B cell (primary cell): ENCODE measurements around the gene TSC22D2. TPM values are rescaled to one million over a fixed set of nuclear protein-coding genes. Genes with fewer than 3 reads are reported as not detected.

ENCODE experiments used
- ATAC-seq: fragments of 200-7000 bp; cut with Tn5 transposase; one replicate; pipeline ENCODE4 v1.10.0; 2021; ENCODE audit warnings: low read depth, mild to moderate bottlenecking, moderate number of reproducible peaks, moderate library complexity
- CTCF ChIA-PET: fragments of 350-600 bp; sonication (Branson Sonifier 250); formaldehyde crosslinking; loops from one replicate; lab custom pipeline; 2021; ENCODE audit warnings: antibody characterized with exemption, inconsistent platforms; lab: Charles Lee
- POLR2A ChIA-PET: fragments of 350-600 bp; sonication (Branson Sonifier 250); formaldehyde crosslinking; loops from one replicate; lab custom pipeline; 2021; ENCODE audit warnings: antibody characterized with exemption; lab: Charles Lee
- DNase-seq: peaks from one replicate; pipeline ENCODE4 v3.0.0; 2013
- H2AFZ ChIP-seq: 2 replicates; pipeline ENCODE4 v1.6.1; 2012; ENCODE audit warnings: mild to moderate bottlenecking, low read depth, low read length; ENCODE audit not compliant: insufficient read depth, poor library complexity, severe bottlenecking
- H3K27ac ChIP-seq, 2 donors: 1 replicate in 1 of 2; 2 replicates in 1 of 2; pipeline ENCODE4 v1.5.1; 2012 to 2013; ENCODE audit warnings: low read length in 2 of 2, mild to moderate bottlenecking in 2 of 2, moderate library complexity in 1 of 2
- H3K27me3 ChIP-seq, 4 experiments: fragments of 200-600 bp in 1 of 4; sonication (generic) in 1 of 4; replicated peaks in 1 of 4; 1 replicate in 2 of 4; 2 replicates in 2 of 4; pipeline versions ENCODE4 v1.6.1 to v1.7.0; 2013 to 2016; ENCODE audit warnings: low read length in 3 of 4, mild to moderate bottlenecking in 2 of 4, mixed read lengths in 1 of 4, moderate library complexity in 1 of 4; ENCODE audit not compliant: insufficient read depth in 4 of 4, control insufficient read depth in 3 of 4; ENCODE audit errors: control extremely low read depth in 1 of 4
- H3K36me3 ChIP-seq, 2 experiments: replicated peaks in 1 of 2; 1 replicate in 1 of 2; 2 replicates in 1 of 2; pipeline versions ENCODE4 v1.6.1 to v1.7.1; 2013; ENCODE audit warnings: low read length in 1 of 2; ENCODE audit not compliant: insufficient read depth in 2 of 2, control insufficient read depth in 1 of 2; ENCODE audit errors: control extremely low read depth in 1 of 2, extremely low read depth in 1 of 2
- H3K4me1 ChIP-seq, 2 donors: fragments of 200-600 bp in 1 of 2; sonication (generic) in 1 of 2; 1 replicate in 1 of 2; 2 replicates in 1 of 2; pipeline versions ENCODE4 v1.5.1 to v1.6.1; 2013 to 2017; ENCODE audit warnings: low read length in 2 of 2; ENCODE audit not compliant: control insufficient read depth in 2 of 2, insufficient read depth in 2 of 2
- H3K4me2 ChIP-seq: replicated peaks from 2 replicates; pipeline ENCODE3; 2012; ENCODE audit warnings: mild to moderate bottlenecking, low read depth, low read length; ENCODE audit not compliant: poor library complexity, severe bottlenecking
- H3K4me3 ChIP-seq, 5 experiments: fragments of 200-600 bp in 1 of 5; sonication (generic) in 1 of 5; 1 replicate in 3 of 5; 2 replicates in 2 of 5; pipeline versions ENCODE4 v1.5.1 to v1.7.0; 2011 to 2016; ENCODE audit warnings: low read length in 4 of 5, mild to moderate bottlenecking in 4 of 5, low read depth in 2 of 5, control low read depth in 1 of 5, moderate library complexity in 1 of 5; ENCODE audit not compliant: insufficient read depth in 1 of 5; ENCODE audit errors: control extremely low read depth in 1 of 5, extremely low read depth in 1 of 5
- H3K79me2 ChIP-seq: fragments of 200-600 bp; sonication (generic); one replicate; pipeline ENCODE4 v1.6.0; 2016; ENCODE audit warnings: low read length; ENCODE audit not compliant: control insufficient read depth, insufficient read depth
- H3K9ac ChIP-seq: fragments of 200-600 bp; sonication (generic); 2 replicates; pipeline ENCODE4 v1.6.1; 2017; ENCODE audit warnings: mild to moderate bottlenecking, low read length, moderate library complexity
- H3K9me3 ChIP-seq, 3 donors: one replicate each; pipeline versions ENCODE4 v1.6.1 to v1.7.1; 2013; ENCODE audit warnings: low read length in 2 of 3; ENCODE audit not compliant: control insufficient read depth in 2 of 3, insufficient read depth in 1 of 3; ENCODE audit errors: control extremely low read depth in 1 of 3
- H4K20me1 ChIP-seq: 2 replicates; pipeline ENCODE4 v1.6.0; 2012; ENCODE audit warnings: mild to moderate bottlenecking, low read length; ENCODE audit not compliant: insufficient read depth, control insufficient read depth, poor library complexity, severe bottlenecking
- H3K27ac Mint-ChIP-seq: one replicate; pipeline ENCODE4 v1.8.0; 2021; ENCODE audit warnings: mixed read lengths
- H3K27me3 Mint-ChIP-seq: one replicate; pipeline ENCODE4 v1.8.0; 2021; ENCODE audit warnings: mixed read lengths
- H3K4me1 Mint-ChIP-seq: one replicate; pipeline ENCODE4 v1.8.0; 2021; ENCODE audit warnings: mixed read lengths
- H3K4me3 Mint-ChIP-seq: one replicate; pipeline ENCODE4 v1.8.0; 2021; ENCODE audit warnings: mixed read lengths
- H3K9me3 Mint-ChIP-seq: one replicate; pipeline ENCODE4 v1.8.0; 2022; ENCODE audit warnings: mixed read lengths; ENCODE audit not compliant: insufficient read depth
- EZH2 ChIP-seq: IDR thresholded peaks from 2 replicates; pipeline ENCODE4 v1.6.1; 2012; ENCODE audit warnings: borderline replicate concordance, low read depth, mild to moderate bottlenecking, moderate library complexity, low read length; ENCODE audit not compliant: insufficient read depth, poor library complexity, severe bottlenecking
- WGBS: methylation state at CpG from one replicate; pipeline ENCODE4 v1.1.5; 2013; ENCODE audit warnings: missing lambda C conversion rate; ENCODE audit not compliant: insufficient coverage; 5-methylcytosine and 5-hydroxymethylcytosine counted together
- intact Hi-C: fragments of 100-400 bp; cut with micrococcal nuclease; formaldehyde crosslinking; loops from one replicate; pipeline ENCODE4 v1.10.0; 2022
- polyA plus RNA-seq: library from polyadenylated mRNA; depleted of rRNA; stranded (reverse); fragments of >200 nt; gene quantifications from 2 replicates; pipeline ENCODE4 v1.2.3, GENCODE V29; 2012
- total RNA-seq, 2 donors: library from RNA; stranded (reverse); fragments of 120-200 nt in 1 of 2; gene quantifications; 1 replicate in 1 of 2; 2 replicates in 1 of 2; pipeline versions ENCODE4 v1.2.3 to v1.2.4, GENCODE V29; 2013 to 2022
- TF ChIP-seq, protein P1 (sequence below): fragments of 200-600 bp; IDR thresholded peaks from one replicate; pipeline ENCODE4 v1.8.0; 2022; ENCODE audit warnings: antibody characterized with exemption, mild to moderate bottlenecking

The TSC22D2 gene
- total and polyA plus RNA-seq, 2 donors (not counting 1 experiment from before 2014, with no cell fraction given) = 17.2 to 45.9 TPM

DNA sequence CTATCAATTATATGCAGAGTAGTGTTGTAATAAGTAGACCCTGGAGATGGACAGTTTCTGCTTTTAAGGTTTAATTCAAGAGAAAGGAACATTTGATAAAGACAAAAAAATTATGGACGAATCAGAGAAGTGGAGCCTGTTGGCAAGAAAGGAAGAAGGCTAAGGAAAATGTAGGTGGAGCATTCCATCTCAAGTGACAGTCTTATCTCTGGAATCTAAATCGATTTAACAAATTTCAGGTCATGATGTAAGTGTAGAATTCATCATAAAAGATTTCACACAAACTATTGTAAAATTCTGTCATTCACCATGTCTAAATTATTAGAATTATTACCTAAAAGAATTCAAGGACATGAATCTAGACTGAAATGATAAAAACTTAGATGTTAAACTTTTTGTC is 36.3 kb downstream of the TSC22D2 start:
- Histone ChIP-seq H3K4me1 (no peaks in the 10 kb centered on the region), H3K36me3 (peaks cover 4 to 5% of the 10 kb centered on the region in 2 experiments), H3K27me3 (no peaks in the 10 kb centered on the region), H3K79me2 (peaks cover 65% of the 10 kb centered on the region), H3K27ac (no peak overlapping the region), H4K20me1 (peaks cover 41% of the 10 kb centered on the region), H3K9ac (no peak overlapping the region), H3K4me3 (no peak overlapping the region), H3K9me3 (no peaks in the 10 kb centered on the region), H3K4me2 (no peak overlapping the region), H2AFZ (no peak overlapping the region)
- Mint-ChIP-seq H3K4me3 (no peak overlapping the region), H3K27me3 (no peaks in the 10 kb centered on the region), H3K9me3 (no peaks in the 10 kb centered on the region), H3K27ac (no peak overlapping the region), H3K4me1 (peaks cover 26% of the 10 kb centered on the region)
- no peak for TF ChIP-seq EZH2
- TF ChIP-seq, protein P1, sequence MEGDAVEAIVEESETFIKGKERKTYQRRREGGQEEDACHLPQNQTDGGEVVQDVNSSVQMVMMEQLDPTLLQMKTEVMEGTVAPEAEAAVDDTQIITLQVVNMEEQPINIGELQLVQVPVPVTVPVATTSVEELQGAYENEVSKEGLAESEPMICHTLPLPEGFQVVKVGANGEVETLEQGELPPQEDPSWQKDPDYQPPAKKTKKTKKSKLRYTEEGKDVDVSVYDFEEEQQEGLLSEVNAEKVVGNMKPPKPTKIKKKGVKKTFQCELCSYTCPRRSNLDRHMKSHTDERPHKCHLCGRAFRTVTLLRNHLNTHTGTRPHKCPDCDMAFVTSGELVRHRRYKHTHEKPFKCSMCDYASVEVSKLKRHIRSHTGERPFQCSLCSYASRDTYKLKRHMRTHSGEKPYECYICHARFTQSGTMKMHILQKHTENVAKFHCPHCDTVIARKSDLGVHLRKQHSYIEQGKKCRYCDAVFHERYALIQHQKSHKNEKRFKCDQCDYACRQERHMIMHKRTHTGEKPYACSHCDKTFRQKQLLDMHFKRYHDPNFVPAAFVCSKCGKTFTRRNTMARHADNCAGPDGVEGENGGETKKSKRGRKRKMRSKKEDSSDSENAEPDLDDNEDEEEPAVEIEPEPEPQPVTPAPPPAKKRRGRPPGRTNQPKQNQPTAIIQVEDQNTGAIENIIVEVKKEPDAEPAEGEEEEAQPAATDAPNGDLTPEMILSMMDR = no peak
- CTCF ChIA-PET = no interaction called here
- POLR2A ChIA-PET = no interaction called here
- DNase-seq (no peak), ATAC-seq (no peak)
- WGBS = no CpG with 5 or more reads among the region's 2 CpGs
- intact Hi-C loops = no loop called here

DNA sequence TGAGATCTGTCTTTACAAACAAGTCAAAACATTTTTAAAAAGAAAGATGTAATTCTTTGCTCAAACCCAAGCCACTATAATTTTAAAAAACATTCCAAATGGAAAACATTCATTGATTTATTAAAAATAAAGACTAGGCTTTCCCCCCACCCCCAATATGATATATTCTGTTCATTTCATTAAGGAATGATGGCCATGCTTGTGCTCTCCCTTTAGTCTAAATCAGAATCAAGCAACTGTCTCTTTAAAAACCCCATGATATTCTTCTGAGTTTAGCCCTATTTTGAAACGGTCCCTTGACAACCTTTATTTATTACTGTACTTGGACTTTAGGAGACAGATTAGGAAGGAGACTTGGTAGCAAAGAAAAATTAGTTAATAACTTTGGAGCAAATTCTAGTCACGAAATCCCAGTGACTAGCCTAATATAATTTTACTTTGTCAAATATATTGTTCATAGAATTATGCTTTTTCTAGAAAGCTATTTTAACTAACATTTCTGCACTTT is 38.4 kb downstream of the TSC22D2 start:
- intact Hi-C loops = no loop called here
- no peak overlapping the region for H3K4me3 Mint-ChIP-seq
- H3K27ac Mint-ChIP-seq = no peak overlapping the region

More for the DNA sequence above, 38.4 kb downstream of the TSC22D2 start:
- Histone ChIP-seq H3K36me3 (peaks cover 2 to 4% of the 10 kb centered on the region in 2 experiments), H3K79me2 (peaks cover 51% of the 10 kb centered on the region), H3K27me3 (no peaks in the 10 kb centered on the region), H3K4me1 (no peaks in the 10 kb centered on the region), H3K4me2 (no peak overlapping the region), H3K27ac (no peak overlapping the region), H3K9me3 (no peaks in the 10 kb centered on the region), H4K20me1 (peaks cover 46% of the 10 kb centered on the region), H3K9ac (no peak overlapping the region), H2AFZ (no peak overlapping the region), H3K4me3 (no peak overlapping the region)
- no peaks in the 10 kb centered on the region for H3K27me3 Mint-ChIP-seq
- ChIA-PET CTCF (no interaction called here), POLR2A (no interaction called here)
- TF ChIP-seq, protein P1 = no peak
- no peak for TF ChIP-seq EZH2
- peaks cover 29% of the 10 kb centered on the region for H3K4me1 Mint-ChIP-seq
- ATAC-seq (no peak), DNase-seq (no peak)
- no CpG with 5 or more reads among the region's 2 CpGs for WGBS
- no peaks in the 10 kb centered on the region for H3K9me3 Mint-ChIP-seq
